K562 (cell line): ENCODE measurements around the gene ALS2CL. TPM values are rescaled to one million over a fixed set of nuclear protein-coding genes. Genes with fewer than 3 reads are reported as not detected.

Experiments
- ATAC-seq: fragments of 200-7000 bp; cut with Tn5 transposase; 3 replicates; pipeline ENCODE4 v1.9.1; 2020; ENCODE audit warnings: moderate library complexity
- BruUV-seq: library from RNA; stranded (reverse); fragments of 400-500 nt; replicated peaks from 2 replicates; lab custom pipeline; 2021; lab: Mats Ljungman, UMichigan
- CTCF ChIA-PET: fragments of 300-600 bp; formaldehyde crosslinking; extraction: SDS; loops from one replicate; lab custom pipeline; 2021; ENCODE audit warnings: low intra/inter-chr PET ratio; lab: Yijun Ruan, JAX
- POLR2A ChIA-PET: fragments of 300-600, 350-650 bp; sonication (Branson Sonifier 250); formaldehyde crosslinking; extraction: SDS; loops from one replicate; lab custom pipeline; 2021; ENCODE audit warnings: antibody characterized with exemption, inconsistent platforms; lab: Yijun Ruan, JAX
- DNase-seq, 4 experiments: peaks; one replicate each; pipeline versions ENCODE4 v3.0.0 to v3.0.0-alpha.2; 2011 to 2018; ENCODE audit warnings: low spot score in 3 of 4, mixed read lengths in 3 of 4; ENCODE audit errors: extremely low read depth in 1 of 4
- FAIRE-seq: peaks from 2 replicates; lab custom pipeline; 2011; peaks lifted over from hg19 to GRCh38; lab: Jason Lieb, UNC
- H2AFZ ChIP-seq: 2 replicates; pipeline ENCODE4 v1.6.0; 2011; ENCODE audit warnings: low read depth, low read length, control low read depth, inconsistent platforms
- H3K27ac ChIP-seq: fragments of 200-600 bp; 3 replicates; pipeline ENCODE4 v1.8.0; 2011; ENCODE audit warnings: low read depth, mild to moderate bottlenecking, control low read depth, inconsistent platforms, low read length, moderate library complexity, mixed read lengths; ENCODE audit errors: extremely low read depth
- H3K27me3 ChIP-seq, 2 experiments: fragments of 300-600 bp in 1 of 2; 2 replicates in 1 of 2; 3 replicates in 1 of 2; pipeline versions ENCODE4 v1.6.0 to v1.8.0; 2011; ENCODE audit warnings: inconsistent platforms in 2 of 2, low read length in 2 of 2, mild to moderate bottlenecking in 1 of 2, mixed read lengths in 1 of 2, moderate library complexity in 1 of 2; ENCODE audit not compliant: control insufficient read depth in 2 of 2, insufficient read depth in 2 of 2
- H3K36me3 ChIP-seq: fragments of 300-600 bp; 3 replicates; pipeline ENCODE4 v1.8.0; 2011; ENCODE audit warnings: mild to moderate bottlenecking, low read length, inconsistent platforms; ENCODE audit not compliant: control insufficient read depth, insufficient read depth
- H3K4me1 ChIP-seq, 2 experiments: fragments of 200-600 bp in 1 of 2; replicated peaks in 1 of 2; 2 replicates in 1 of 2; 3 replicates in 1 of 2; pipeline versions ENCODE4 v1.5.1 to v1.8.0; 2011; ENCODE audit warnings: inconsistent platforms in 2 of 2, low read length in 2 of 2, mild to moderate bottlenecking in 1 of 2, mixed read lengths in 1 of 2, moderate library complexity in 1 of 2; ENCODE audit not compliant: control insufficient read depth in 2 of 2, insufficient read depth in 2 of 2
- H3K4me2 ChIP-seq: 2 replicates; pipeline ENCODE4 v1.6.1; 2011; ENCODE audit warnings: low read length, control low read depth, inconsistent platforms, mixed read lengths; ENCODE audit not compliant: insufficient read depth
- H3K4me3 ChIP-seq: fragments of 200-600 bp; sonication (generic), shearing (Covaris generic); 2 replicates; pipeline ENCODE4 v1.5.1; 2016; ENCODE audit warnings: control low read depth, inconsistent platforms
- H3K79me2 ChIP-seq: fragments of 200-600 bp; 3 replicates; pipeline ENCODE4 v1.8.0; 2011; ENCODE audit warnings: low read length, inconsistent platforms; ENCODE audit not compliant: control insufficient read depth, insufficient read depth
- H3K9ac ChIP-seq, 2 experiments: 2 replicates each; pipeline versions ENCODE4 v1.6.0 to v1.6.1; 2011; ENCODE audit warnings: low read depth in 2 of 2, low read length in 2 of 2, control low read depth in 1 of 2, inconsistent platforms in 1 of 2, mild to moderate bottlenecking in 1 of 2, mixed read lengths in 1 of 2; ENCODE audit not compliant: insufficient read depth in 1 of 2
- H3K9me1 ChIP-seq: one replicate; pipeline ENCODE4 v1.6.0; 2011; ENCODE audit warnings: inconsistent platforms, mild to moderate bottlenecking, low read length, moderate library complexity; ENCODE audit not compliant: control insufficient read depth, insufficient read depth
- H3K9me3 ChIP-seq: replicated peaks from 2 replicates; pipeline ENCODE4 v1.5.1; 2011; ENCODE audit warnings: low read depth, low read length, inconsistent platforms; ENCODE audit not compliant: control insufficient read depth, insufficient read depth
- H4K20me1 ChIP-seq: replicated peaks from 2 replicates; pipeline ENCODE4 v1.6.1; 2011; ENCODE audit warnings: low read length, inconsistent platforms, mixed read lengths; ENCODE audit not compliant: control insufficient read depth, insufficient read depth
- NR2C2 ChIP-seq, 2 experiments: fragments of 200-800 bp in 1 of 2; sonication (Bioruptor generic) in 1 of 2; sonication (generic) in 1 of 2; formaldehyde crosslinking in 1 of 2; IDR thresholded peaks; 2 replicates each; pipeline versions ENCODE4 v1.6.1 to v1.8.0; 2016 to 2022; ENCODE audit warnings: mild to moderate bottlenecking in 1 of 2, missing compliant biosample characterization in 1 of 2, missing genetic modification characterization in 1 of 2, missing genetic modification reagents in 1 of 2
- NRF1 ChIP-seq, 2 experiments: fragments of 450-650 bp; IDR thresholded peaks in 1 of 2; conservative IDR thresholded peaks in 1 of 2; 2 replicates each; pipeline ENCODE4 v1.6.1; 2014; ENCODE audit warnings: mild to moderate bottlenecking in 2 of 2
- PBX2 ChIP-seq, 2 experiments: IDR thresholded peaks in 1 of 2; conservative IDR thresholded peaks in 1 of 2; 2 replicates each; pipeline ENCODE4 v1.6.1; 2016; ENCODE audit warnings: low read depth in 2 of 2, mild to moderate bottlenecking in 1 of 2, missing compliant biosample characterization in 1 of 2, missing genetic modification characterization in 1 of 2, moderate library complexity in 1 of 2
- POLR2G ChIP-seq: fragments of 200-400 bp; formaldehyde crosslinking; IDR thresholded peaks from 2 replicates; pipeline ENCODE4 v1.6.1; 2017; ENCODE audit warnings: low read depth, mild to moderate bottlenecking, antibody characterized with exemption, low read length, moderate library complexity
- SPI1 ChIP-seq: IDR thresholded peaks from 2 replicates; pipeline ENCODE4 v1.6.1; 2011; ENCODE audit warnings: low read depth, low read length, control low read depth, borderline replicate concordance
- ZNF511 ChIP-seq: sonication (generic); formaldehyde crosslinking; IDR thresholded peaks from 2 replicates; pipeline ENCODE4 v1.8.0; 2022; ENCODE audit warnings: mild to moderate bottlenecking, missing genetic modification reagents
- WGBS: fragments of 100-300 bp; shearing (Covaris generic); methylation state at CpG from one replicate; pipeline ENCODE4 v1.1.6; 2016; ENCODE audit warnings: low coverage, mixed read lengths; ENCODE audit not compliant: insufficient coverage; ENCODE audit errors: missing lambda C conversion rate; 5-methylcytosine and 5-hydroxymethylcytosine counted together
- in situ Hi-C: fragments of 300-500 bp; cut with MboI; formaldehyde crosslinking; loops from 4 replicates; pipeline ENCODE4 v1.15.0; 2018; ENCODE audit warnings: inconsistent platforms, mixed read lengths
- intact Hi-C: fragments of 100-400 bp; cut with micrococcal nuclease; formaldehyde crosslinking; loops from 2 replicates; pipeline ENCODE4 v1.14.2; 2022
- polyA plus RNA-seq, 8 experiments: library from polyadenylated mRNA; depleted of rRNA in 4 of 8; stranded (reverse) in 5 of 8; unstranded in 3 of 8; fragments of >200 nt; fragmentation: Nextera tagmentation in 2 of 8; fragmentation: Illumina TruSeq in 1 of 8; extraction: Ambion mirVana in 2 of 8; extraction: Trizol in 1 of 8; gene quantifications; 2 replicates each; pipeline versions ENCODE4 v1.2.1 to v1.2.3, GENCODE V29; 2011 to 2014; ENCODE audit warnings: inconsistent platforms in 1 of 8, missing spikeins in 1 of 8
- total RNA-seq, 7 experiments: library from RNA; depleted of rRNA in 6 of 7; stranded (reverse); fragments of >200 nt in 6 of 7; fragmentation: Illumina TruSeq in 2 of 7; extraction: Trizol in 2 of 7; gene quantifications; 2 replicates each; pipeline versions ENCODE4 v1.2.1 to v1.2.3, GENCODE V29; 2011 to 2021; ENCODE audit warnings: low replicate concordance in 1 of 7

ALS2CL gene
- total and polyA plus RNA-seq, 9 of the 15 experiments (the other 6 are each of a cell fraction or from before 2014, with no cell fraction given): 0.03 to 0.13 (median 0.05) TPM; not detected in 3

DNA sequence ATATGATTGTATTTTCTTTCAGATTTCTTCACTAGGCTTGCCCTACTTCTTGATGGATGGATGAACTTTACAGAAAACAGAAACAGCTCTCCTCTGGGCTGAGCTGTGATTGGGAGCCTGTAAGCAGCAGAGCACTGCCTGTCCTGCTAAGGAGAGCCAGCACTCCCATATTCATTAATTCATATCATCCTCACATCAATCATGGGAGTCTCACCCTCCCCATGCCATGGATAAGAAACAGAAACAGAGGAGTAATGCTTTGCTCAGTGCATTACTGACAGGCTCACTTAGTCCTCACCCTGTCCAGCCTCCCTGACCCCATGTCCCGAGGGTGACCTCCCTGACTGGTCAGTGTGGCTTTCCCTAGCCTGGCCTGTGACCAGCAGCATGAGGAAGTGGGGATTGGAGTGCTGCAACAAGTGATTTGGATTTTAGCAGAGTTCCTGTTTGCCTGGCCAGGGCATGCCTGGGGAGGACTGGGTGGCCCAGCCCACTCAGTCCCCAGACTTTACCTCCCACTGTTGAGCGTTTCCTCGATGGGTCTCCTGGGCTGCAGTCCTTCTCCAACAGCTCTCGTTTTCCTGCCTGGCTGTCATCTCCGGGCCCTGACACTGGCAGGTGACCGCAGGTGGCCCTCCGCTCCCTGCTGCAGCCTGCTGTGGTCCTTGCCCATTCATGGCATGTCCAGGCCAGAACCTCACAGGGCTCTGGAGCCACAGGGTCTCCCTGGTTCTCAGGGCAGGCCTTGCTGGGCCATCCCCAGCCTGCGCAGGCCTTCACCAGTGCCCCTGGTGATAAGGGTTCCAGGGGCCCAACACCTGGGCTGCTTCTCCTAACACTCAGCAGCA, 6.4 kb upstream of the ALS2CL start:
- Histone ChIP-seq H3K79me2 (no peaks in the 10 kb centered on the region), H2AFZ (no peak overlapping the region), H3K4me3 (no peak overlapping the region), H3K9ac (no peak overlapping the region), H3K36me3 (no peaks in the 10 kb centered on the region), H3K9me1 (no peaks in the 10 kb centered on the region), H3K4me2 (no peak overlapping the region), H3K27me3 (peaks cover 6 to 35% of the 10 kb centered on the region in 2 experiments), H3K27ac (no peak overlapping the region), H3K4me1 (peaks cover 0 to 10% of the 10 kb centered on the region in 2 experiments; a peak in 2 of 5 replicates), H4K20me1 (peaks cover 17% of the 10 kb centered on the region), H3K9me3 (no peaks in the 10 kb centered on the region)
- in situ Hi-C loops (no loop called here), intact Hi-C loops (loop anchor here (10.0 kb wide), 2 partner anchors 295 to 675 kb away; no protein-coding TSS in a partner anchor)
- peak; percentile 6 for FAIRE-seq
- 19% methylated on average over 7 of the region's 8 CpGs for WGBS
- BruUV-seq: no TSS peak
- POLR2A ChIA-PET: no interaction called here
- 0 out of 2 replicates have a peak, but pooled peaks have one; percentile 29 for TF ChIP-seq ZNF511
- TF ChIP-seq NR2C2 (CRISPR knock-in tag; IDR thresholded peaks at IDR 0.05): no peak
- 0 out of 2 replicates have a peak, but pooled peaks have one; percentile 23 for TF ChIP-seq NR2C2 (tag; IDR thresholded peaks at IDR 0.05)
- TF ChIP-seq NRF1 (conservative IDR thresholded peaks at IDR 0.05 in 1 of 2, IDR thresholded peaks at IDR 0.05 in 1 of 2): 0 out of 4 replicates have a peak, but pooled peaks of 1 of the 2 experiments have one; percentile 12
- no peak for TF ChIP-seq POLR2G
- no peak for TF ChIP-seq PBX2 (CRISPR knock-in tag; IDR thresholded peaks at IDR 0.05; ENCODE audit: low read depth)
- 0 out of 2 replicates have a peak, but pooled peaks have one; percentile 14 for TF ChIP-seq PBX2 (tag; conservative IDR thresholded peaks at IDR 0.05; ENCODE audit: low read depth)
- TF ChIP-seq SPI1: peak; percentile 76; the same call in 1 of the 2 replicates
- ATAC-seq: no peak
- CTCF ChIA-PET: no interaction called here
- DNase-seq: no peak
